ENCODE results near the gene OR4C5. TPM values are rescaled to one million over a fixed set of nuclear protein-coding genes. Genes with fewer than 3 reads are reported as not detected.

Gene OR4C5
- total RNA-seq = not detected
- not detected for polyA plus RNA-seq

DNA sequence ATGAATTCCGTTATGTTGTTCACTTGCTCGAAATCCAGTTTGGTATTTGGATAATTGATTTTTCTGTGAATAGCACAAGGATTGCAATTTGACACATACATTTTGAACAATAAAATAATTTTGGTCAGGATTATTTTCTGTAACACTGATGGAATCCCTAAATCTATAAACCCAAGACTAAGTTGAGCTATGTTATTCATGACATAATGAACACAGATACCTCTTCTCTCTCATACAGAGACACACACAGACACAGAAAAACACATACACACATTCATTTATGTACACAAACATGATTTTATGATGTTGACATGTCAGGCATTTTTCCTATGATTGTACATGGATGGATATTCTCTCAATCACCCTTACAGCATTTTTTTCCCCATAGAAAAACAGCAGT is at the start of gene OR4C5:
TSS of gene OR4C5 (minus strand) at position 101 of the 400 bp plus-strand sequence. CDS start at position 101, 0 bp downstream.
- 66% methylated on average over 2 of the region's 2 CpGs for WGBS
- no peak within 1 kb of the TSS for H3K9ac ChIP-seq (ENCODE audit: low read depth in 1 of 2, low read length in 2 of 2)
- H3K4me1 ChIP-seq (ENCODE audit: control insufficient read depth in 4 of 4, insufficient read depth in 4 of 4, low read length in 3 of 4) = no peaks in the 10 kb centered on the region
- H3K36me3 ChIP-seq (ENCODE audit: control insufficient read depth in 4 of 4, insufficient read depth in 3 of 4, low read depth in 1 of 4, low read length in 3 of 4) = no peaks in the 10 kb centered on the region
- TF ChIP-seq CTCF (IDR thresholded peaks at IDR 0.05; ENCODE audit: low read depth, low read length, missing input control) = no peak
- no peak for TF ChIP-seq YY1 (IDR thresholded peaks at IDR 0.05)
- TF ChIP-seq EGR1 (IDR thresholded peaks at IDR 0.05; ENCODE audit: low read depth in 2 of 2) = no peak
- TF ChIP-seq, protein P1, sequence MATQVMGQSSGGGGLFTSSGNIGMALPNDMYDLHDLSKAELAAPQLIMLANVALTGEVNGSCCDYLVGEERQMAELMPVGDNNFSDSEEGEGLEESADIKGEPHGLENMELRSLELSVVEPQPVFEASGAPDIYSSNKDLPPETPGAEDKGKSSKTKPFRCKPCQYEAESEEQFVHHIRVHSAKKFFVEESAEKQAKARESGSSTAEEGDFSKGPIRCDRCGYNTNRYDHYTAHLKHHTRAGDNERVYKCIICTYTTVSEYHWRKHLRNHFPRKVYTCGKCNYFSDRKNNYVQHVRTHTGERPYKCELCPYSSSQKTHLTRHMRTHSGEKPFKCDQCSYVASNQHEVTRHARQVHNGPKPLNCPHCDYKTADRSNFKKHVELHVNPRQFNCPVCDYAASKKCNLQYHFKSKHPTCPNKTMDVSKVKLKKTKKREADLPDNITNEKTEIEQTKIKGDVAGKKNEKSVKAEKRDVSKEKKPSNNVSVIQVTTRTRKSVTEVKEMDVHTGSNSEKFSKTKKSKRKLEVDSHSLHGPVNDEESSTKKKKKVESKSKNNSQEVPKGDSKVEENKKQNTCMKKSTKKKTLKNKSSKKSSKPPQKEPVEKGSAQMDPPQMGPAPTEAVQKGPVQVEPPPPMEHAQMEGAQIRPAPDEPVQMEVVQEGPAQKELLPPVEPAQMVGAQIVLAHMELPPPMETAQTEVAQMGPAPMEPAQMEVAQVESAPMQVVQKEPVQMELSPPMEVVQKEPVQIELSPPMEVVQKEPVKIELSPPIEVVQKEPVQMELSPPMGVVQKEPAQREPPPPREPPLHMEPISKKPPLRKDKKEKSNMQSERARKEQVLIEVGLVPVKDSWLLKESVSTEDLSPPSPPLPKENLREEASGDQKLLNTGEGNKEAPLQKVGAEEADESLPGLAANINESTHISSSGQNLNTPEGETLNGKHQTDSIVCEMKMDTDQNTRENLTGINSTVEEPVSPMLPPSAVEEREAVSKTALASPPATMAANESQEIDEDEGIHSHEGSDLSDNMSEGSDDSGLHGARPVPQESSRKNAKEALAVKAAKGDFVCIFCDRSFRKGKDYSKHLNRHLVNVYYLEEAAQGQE (IDR thresholded peaks at IDR 0.05) = no peak
- no peak for TF ChIP-seq RXRA (IDR thresholded peaks at IDR 0.05)
- no peak for TF ChIP-seq RAD21 (IDR thresholded peaks at IDR 0.05)
- TF ChIP-seq TAF1 (conservative IDR thresholded peaks at IDR 0.05) = no peak
- no peak for TF ChIP-seq GABPA (IDR thresholded peaks at IDR 0.05 in 1 of 2, conservative IDR thresholded peaks at IDR 0.05 in 1 of 2)
- no peak for TF ChIP-seq HNF4A (conservative IDR thresholded peaks at IDR 0.05)
- TF ChIP-seq NR2F2 (IDR thresholded peaks at IDR 0.05) = no peak
- TF ChIP-seq, protein P2, sequence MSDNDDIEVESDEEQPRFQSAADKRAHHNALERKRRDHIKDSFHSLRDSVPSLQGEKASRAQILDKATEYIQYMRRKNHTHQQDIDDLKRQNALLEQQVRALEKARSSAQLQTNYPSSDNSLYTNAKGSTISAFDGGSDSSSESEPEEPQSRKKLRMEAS (IDR thresholded peaks at IDR 0.05) = no peak
- no peak for TF ChIP-seq FOXA1 (IDR thresholded peaks at IDR 0.05)
- no peak for TF ChIP-seq JUND (IDR thresholded peaks at IDR 0.05)
- TF ChIP-seq, protein P3, sequence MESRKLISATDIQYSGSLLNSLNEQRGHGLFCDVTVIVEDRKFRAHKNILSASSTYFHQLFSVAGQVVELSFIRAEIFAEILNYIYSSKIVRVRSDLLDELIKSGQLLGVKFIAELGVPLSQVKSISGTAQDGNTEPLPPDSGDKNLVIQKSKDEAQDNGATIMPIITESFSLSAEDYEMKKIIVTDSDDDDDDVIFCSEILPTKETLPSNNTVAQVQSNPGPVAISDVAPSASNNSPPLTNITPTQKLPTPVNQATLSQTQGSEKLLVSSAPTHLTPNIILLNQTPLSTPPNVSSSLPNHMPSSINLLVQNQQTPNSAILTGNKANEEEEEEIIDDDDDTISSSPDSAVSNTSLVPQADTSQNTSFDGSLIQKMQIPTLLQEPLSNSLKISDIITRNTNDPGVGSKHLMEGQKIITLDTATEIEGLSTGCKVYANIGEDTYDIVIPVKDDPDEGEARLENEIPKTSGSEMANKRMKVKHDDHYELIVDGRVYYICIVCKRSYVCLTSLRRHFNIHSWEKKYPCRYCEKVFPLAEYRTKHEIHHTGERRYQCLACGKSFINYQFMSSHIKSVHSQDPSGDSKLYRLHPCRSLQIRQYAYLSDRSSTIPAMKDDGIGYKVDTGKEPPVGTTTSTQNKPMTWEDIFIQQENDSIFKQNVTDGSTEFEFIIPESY (IDR thresholded peaks at IDR 0.05) = no peak
- no peak for TF ChIP-seq ATF3 (IDR thresholded peaks at IDR 0.05)
- TF ChIP-seq HNF4G (IDR thresholded peaks at IDR 0.05) = no peak
- no peak for TF ChIP-seq FOXA2 (IDR thresholded peaks at IDR 0.05)
- no peak for TF ChIP-seq SP1 (IDR thresholded peaks at IDR 0.05)
- no peaks in the 10 kb centered on the region for H3K27me3 ChIP-seq (ENCODE audit: control insufficient read depth in 4 of 4, insufficient read depth in 4 of 4, low read length in 3 of 4)
- H3K4me3 ChIP-seq (ENCODE audit: low read depth in 1 of 3, low read length in 3 of 3) = no peak within 1 kb of the TSS
- no peak for DNase-seq (ENCODE audit: low spot score)
- H3K27ac ChIP-seq (ENCODE audit: low read depth in 1 of 2, low read length in 2 of 2) = no peak within 1 kb of the TSS
- no peaks in the 10 kb centered on the region for H3K9me3 ChIP-seq (ENCODE audit: control insufficient read depth in 4 of 4, low read length in 3 of 4)
